Transverse colon (tissue), 4 donors: ENCODE data around the gene CRNN.

Source experiments
- CTCF ChIP-seq, 5 experiments: fragments of 200-600 bp in 3 of 5; fragments of 450-650 bp in 2 of 5; sonication (generic) in 3 of 5; IDR thresholded peaks; 1 replicate in 2 of 5; 2 replicates in 3 of 5; pipeline ENCODE4 v1.5.1; 2016 to 2017; ENCODE audit warnings: antibody characterized with exemption in 5 of 5, inconsistent platforms in 3 of 5, mild to moderate bottlenecking in 2 of 5, moderate library complexity in 1 of 5
- POLR2AphosphoS5 ChIP-seq, 3 donors: sonication (generic); formaldehyde crosslinking; IDR thresholded peaks; one replicate each; pipeline ENCODE4 v1.6.1; 2016; ENCODE audit warnings: antibody characterized with exemption in 3 of 3

- TF ChIP-seq POLR2AphosphoS5 (IDR thresholded peaks at IDR 0.05): no peak
- no peak for TF ChIP-seq CTCF (IDR thresholded peaks at IDR 0.05)
Measured at GRCh38 chr1:152448496-152448895, 34.4 kb upstream of the CRNN start.
